ENCODE data around the gene SLC6A16.
"Not testable (repeated sequence)": the region's sequence is repeated elsewhere in the genome, so short reads cannot be mapped to it uniquely, and the experiment has no call there.

Gene SLC6A16

DNA sequence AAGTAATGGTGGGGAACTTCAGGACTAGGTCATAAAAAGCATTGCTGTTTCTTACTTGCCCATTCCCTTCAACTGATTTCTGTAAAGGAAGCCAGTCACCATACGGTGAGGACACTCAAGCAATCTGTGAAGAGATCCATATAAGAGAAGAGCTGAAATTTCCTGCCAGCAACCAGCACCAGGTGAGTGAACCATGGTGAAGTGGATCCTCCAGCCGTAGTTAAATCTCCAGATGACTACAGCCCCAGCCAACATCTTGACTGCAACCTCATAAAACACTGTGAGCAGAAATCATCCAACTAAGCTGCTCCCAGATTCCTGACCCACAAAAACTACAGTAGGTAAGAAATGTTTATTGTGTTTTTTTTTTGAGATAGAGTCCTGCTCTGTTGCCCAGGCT, 3.8 kb upstream of the SLC6A16 start:
- no peak for TF ChIP-seq EZH2 (IDR thresholded peaks at IDR 0.05)
- no peak for TF ChIP-seq POLR2AphosphoS5 (IDR thresholded peaks at IDR 0.05; ENCODE audit: borderline replicate concordance, low read depth, low read length)
- TF ChIP-seq FOXP2 (optimal IDR thresholded peaks at IDR 0.05; ENCODE audit: control extremely low read depth, extremely low read length, insufficient read depth) = no peak
- no peaks in the 10 kb centered on the region for H3K9me3 ChIP-seq (ENCODE audit: low read depth, low read length)
- DNase-seq (ENCODE audit: low read depth, low spot score) = no peak
- no peak overlapping the region for H3K4me3 ChIP-seq
- peaks cover under 1% of the 10 kb centered on the region; the same call in 1 of the 2 replicates for H3K36me3 ChIP-seq (ENCODE audit: insufficient read depth, low read length)
- no peak overlapping the region for H3K9ac ChIP-seq (ENCODE audit: insufficient read length)
- no peak overlapping the region for H3K27ac ChIP-seq

GRCh38 chr19:49327878-49328544, 3.0 kb upstream of the SLC6A16 start:
- H3K27ac ChIP-seq = no peak overlapping the region
- no peak overlapping the region for H3K9ac ChIP-seq (ENCODE audit: insufficient read length)
- H3K4me3 ChIP-seq = no peak overlapping the region
- no peak for DNase-seq (ENCODE audit: low read depth, low spot score)
- TF ChIP-seq EZH2 (IDR thresholded peaks at IDR 0.05) (no peak), FOXP2 (optimal IDR thresholded peaks at IDR 0.05; ENCODE audit: control extremely low read depth, extremely low read length, insufficient read depth) (no peak), POLR2AphosphoS5 (IDR thresholded peaks at IDR 0.05; ENCODE audit: borderline replicate concordance, low read depth, low read length) (no peak)
- H3K9me3 ChIP-seq (ENCODE audit: low read depth, low read length) = 0 out of 2 replicates have a peak, but pooled peaks cover 2% of the 10 kb centered on the region
- peaks cover 7% of the 10 kb centered on the region for H3K36me3 ChIP-seq (ENCODE audit: insufficient read depth, low read length)

- no peak overlapping the region for H3K27ac ChIP-seq
- TF ChIP-seq POLR2AphosphoS5 (IDR thresholded peaks at IDR 0.05; ENCODE audit: borderline replicate concordance, low read depth, low read length) (no peak), FOXP2 (optimal IDR thresholded peaks at IDR 0.05; ENCODE audit: control extremely low read depth, extremely low read length, insufficient read depth) (no peak), EZH2 (IDR thresholded peaks at IDR 0.05) (no peak)
- H3K9me3 ChIP-seq (ENCODE audit: low read depth, low read length) = 0 out of 2 replicates have a peak, but pooled peaks cover 5% of the 10 kb centered on the region
- no peak overlapping the region for H3K9ac ChIP-seq (ENCODE audit: insufficient read length)
- peaks cover 18% of the 10 kb centered on the region for H3K36me3 ChIP-seq (ENCODE audit: insufficient read depth, low read length)
- no peak for DNase-seq (ENCODE audit: low read depth, low spot score)
- no peak overlapping the region for H3K4me3 ChIP-seq
These were observed 1.2 kb upstream of the SLC6A16 start for GRCh38 chr19:49326165-49326704.

DNA sequence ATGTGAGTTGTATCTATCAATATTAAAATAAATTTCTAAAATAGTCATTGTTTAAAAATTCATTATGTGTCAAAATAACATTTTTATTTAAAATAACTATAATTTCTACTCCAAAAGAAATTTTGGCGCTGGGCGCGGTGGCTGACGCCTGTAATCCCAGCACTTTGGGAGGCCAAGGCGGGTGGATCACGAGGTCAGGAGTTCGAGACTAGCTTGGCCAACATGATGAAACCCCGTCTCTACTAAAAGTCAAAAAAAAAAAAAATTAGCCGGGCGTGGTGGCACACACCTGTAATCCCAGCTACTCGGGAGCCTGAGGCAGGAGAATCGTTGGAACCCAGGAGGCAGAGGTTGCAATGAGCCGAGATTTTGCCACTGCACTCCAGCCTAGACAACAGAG, 765 bp upstream of the SLC6A16 start:
- H3K9me3 ChIP-seq (ENCODE audit: low read depth, low read length); H3K27ac ChIP-seq; DNase-seq (ENCODE audit: low read depth, low spot score); H3K9ac ChIP-seq (ENCODE audit: insufficient read length); H3K4me3 ChIP-seq: not testable (repeated sequence)
- peaks cover 18% of the 10 kb centered on the region for H3K36me3 ChIP-seq (ENCODE audit: insufficient read depth, low read length)

DNA sequence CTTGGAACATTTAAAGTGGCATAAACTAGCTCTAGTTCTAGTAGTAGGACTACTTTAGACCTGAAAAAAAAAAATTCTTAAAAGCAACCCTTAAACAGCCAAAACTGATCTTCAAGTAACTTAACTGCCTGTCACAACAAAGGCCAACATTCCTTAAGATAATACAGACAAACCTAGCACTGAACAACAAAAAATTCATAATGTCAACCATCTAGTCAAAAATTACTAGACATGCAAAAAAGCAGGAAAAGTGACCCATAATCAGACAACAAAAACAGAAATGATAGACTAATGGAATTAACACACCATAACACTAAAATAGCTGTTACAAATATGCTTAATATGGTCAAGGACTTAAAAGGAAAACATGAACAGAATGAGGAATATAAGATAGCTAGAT, 6.7 kb downstream of the SLC6A16 start:
- Histone ChIP-seq H3K9ac (ENCODE audit: insufficient read length) (no peak overlapping the region), H3K36me3 (ENCODE audit: insufficient read depth, low read length) (peaks cover 32% of the 10 kb centered on the region), H3K9me3 (ENCODE audit: low read depth, low read length) (0 out of 2 replicates have a peak, but pooled peaks cover 5% of the 10 kb centered on the region), H3K4me3 (no peak overlapping the region), H3K27ac (no peak overlapping the region)
- TF ChIP-seq POLR2AphosphoS5 (IDR thresholded peaks at IDR 0.05; ENCODE audit: borderline replicate concordance, low read depth, low read length) = no peak
- no peak for TF ChIP-seq EZH2 (IDR thresholded peaks at IDR 0.05)
- TF ChIP-seq FOXP2 (optimal IDR thresholded peaks at IDR 0.05; ENCODE audit: control extremely low read depth, extremely low read length, insufficient read depth) = no peak
- no peak for DNase-seq (ENCODE audit: low read depth, low spot score)

GRCh38 chr19:49316284-49316683, 8.7 kb downstream of the SLC6A16 start:
- Histone ChIP-seq H3K9ac (ENCODE audit: insufficient read length) (no peak overlapping the region), H3K4me3 (no peak overlapping the region), H3K9me3 (ENCODE audit: low read depth, low read length) (no peaks in the 10 kb centered on the region), H3K36me3 (ENCODE audit: insufficient read depth, low read length) (peaks cover 19% of the 10 kb centered on the region), H3K27ac (no peak overlapping the region)
- no peak for DNase-seq (ENCODE audit: low read depth, low spot score)
- TF ChIP-seq EZH2 (IDR thresholded peaks at IDR 0.05) (no peak), POLR2AphosphoS5 (IDR thresholded peaks at IDR 0.05; ENCODE audit: borderline replicate concordance, low read depth, low read length) (no peak), FOXP2 (optimal IDR thresholded peaks at IDR 0.05; ENCODE audit: control extremely low read depth, extremely low read length, insufficient read depth) (no peak)

- H3K27ac ChIP-seq = no peak overlapping the region
- DNase-seq (ENCODE audit: low read depth, low spot score) = no peak
- no peak overlapping the region for H3K4me3 ChIP-seq
- no peaks in the 10 kb centered on the region for H3K9me3 ChIP-seq (ENCODE audit: low read depth, low read length)
- TF ChIP-seq EZH2 (IDR thresholded peaks at IDR 0.05) = no peak
- TF ChIP-seq POLR2AphosphoS5 (IDR thresholded peaks at IDR 0.05; ENCODE audit: borderline replicate concordance, low read depth, low read length) = no peak
- no peak for TF ChIP-seq FOXP2 (optimal IDR thresholded peaks at IDR 0.05; ENCODE audit: control extremely low read depth, extremely low read length, insufficient read depth)
- no peak overlapping the region for H3K9ac ChIP-seq (ENCODE audit: insufficient read length)
- H3K36me3 ChIP-seq (ENCODE audit: insufficient read depth, low read length) = peaks cover 27% of the 10 kb centered on the region
These were observed 9.9 kb downstream of the SLC6A16 start for GRCh38 chr19:49315111-49315510.

- Histone ChIP-seq H3K4me3 (no peak overlapping the region), H3K27ac (no peak overlapping the region), H3K9me3 (ENCODE audit: low read depth, low read length) (no peaks in the 10 kb centered on the region), H3K36me3 (ENCODE audit: insufficient read depth, low read length) (peaks cover 9% of the 10 kb centered on the region), H3K9ac (ENCODE audit: insufficient read length) (no peak overlapping the region)
- DNase-seq (ENCODE audit: low read depth, low spot score) = no peak
- TF ChIP-seq FOXP2 (optimal IDR thresholded peaks at IDR 0.05; ENCODE audit: control extremely low read depth, extremely low read length, insufficient read depth) = no peak
- TF ChIP-seq EZH2 (IDR thresholded peaks at IDR 0.05) = no peak
- TF ChIP-seq POLR2AphosphoS5 (IDR thresholded peaks at IDR 0.05; ENCODE audit: borderline replicate concordance, low read depth, low read length) = no peak
These were observed 15.9 kb downstream of the SLC6A16 start for GRCh38 chr19:49309087-49309486.

GRCh38 chr19:49306734-49307133, 18.3 kb downstream of the SLC6A16 start:
- not testable (repeated sequence) for H3K4me3 ChIP-seq; H3K27ac ChIP-seq; H3K9me3 ChIP-seq (ENCODE audit: low read depth, low read length); H3K9ac ChIP-seq (ENCODE audit: insufficient read length); H3K36me3 ChIP-seq (ENCODE audit: insufficient read depth, low read length); DNase-seq (ENCODE audit: low read depth, low spot score)
